ENCODE results near the gene CXXC1.
A peak's percentile ranks its signal among the peaks of the same experiment; 100 is the strongest.
"Not testable (repeated sequence)": the region's sequence is repeated elsewhere in the genome, so short reads cannot be mapped to it uniquely, and the experiment has no call there.

The CXXC1 gene

GRCh38 chr18:50297621-50298442 is 10.3 kb upstream of the CXXC1 start:
- peak; percentile 73 for DNase-seq

- DNase-seq: no peak
These were observed 5.5 kb upstream of the CXXC1 start for GRCh38 chr18:50293039-50293438.

- no peak for DNase-seq
These were observed 1.6 kb upstream of the CXXC1 start for GRCh38 chr18:50289108-50289443.

DNA sequence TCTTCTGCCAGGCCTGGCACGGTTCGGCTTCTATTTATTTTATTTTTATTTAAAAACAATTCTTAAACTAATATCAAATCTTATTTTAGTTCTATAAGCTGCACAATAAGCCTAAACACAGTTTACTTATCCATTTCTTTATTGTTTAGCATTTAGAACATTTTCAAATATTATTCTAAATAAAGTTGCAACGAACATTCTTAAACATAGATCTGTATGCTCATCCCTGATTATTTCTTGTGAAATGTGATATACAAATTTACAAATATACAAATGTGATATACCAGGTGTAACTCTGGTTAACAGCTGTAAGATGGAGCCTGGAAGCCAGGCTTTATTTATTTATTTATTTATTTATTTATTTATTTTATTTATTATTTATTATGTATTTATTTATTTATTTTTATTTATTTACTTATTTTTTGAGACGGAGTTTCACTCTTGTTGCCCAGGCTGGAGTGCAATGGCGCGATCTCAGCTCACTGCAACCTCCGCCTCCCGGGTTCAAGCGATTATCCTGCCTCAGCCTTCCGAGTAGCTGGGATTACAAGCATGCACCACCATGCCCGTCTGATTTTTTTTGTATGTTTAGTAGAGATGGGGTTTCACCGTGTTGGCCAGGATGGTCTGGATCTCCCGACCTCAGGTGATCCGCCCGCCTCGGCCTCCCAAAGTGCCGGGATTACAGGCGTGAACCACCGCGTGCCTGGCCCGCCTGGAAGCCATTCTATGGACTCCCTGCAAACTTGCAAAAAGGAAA is 1.0 kb upstream of the CXXC1 start:
- DNase-seq: not testable (repeated sequence)

DNA sequence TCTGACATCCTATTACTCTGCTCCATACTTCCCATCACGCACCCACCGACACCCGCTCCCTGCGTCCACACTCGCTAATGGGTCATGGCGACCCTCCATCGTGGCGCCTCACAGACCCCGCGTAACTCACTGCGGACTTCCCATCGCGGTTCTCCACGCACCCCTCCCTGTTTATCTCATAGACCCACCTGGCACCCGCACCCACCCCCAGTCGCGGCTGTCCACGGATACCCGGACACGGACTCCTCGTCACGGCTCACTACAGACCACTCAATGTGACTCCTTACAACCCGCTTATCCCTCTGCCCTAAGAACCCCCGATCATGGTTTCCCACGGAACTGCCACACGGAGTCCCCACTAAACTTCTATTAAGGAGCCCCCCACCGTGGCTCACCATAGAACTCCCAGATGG is 458 bp downstream of the CXXC1 start:
- DNase-seq: no peak

DNA sequence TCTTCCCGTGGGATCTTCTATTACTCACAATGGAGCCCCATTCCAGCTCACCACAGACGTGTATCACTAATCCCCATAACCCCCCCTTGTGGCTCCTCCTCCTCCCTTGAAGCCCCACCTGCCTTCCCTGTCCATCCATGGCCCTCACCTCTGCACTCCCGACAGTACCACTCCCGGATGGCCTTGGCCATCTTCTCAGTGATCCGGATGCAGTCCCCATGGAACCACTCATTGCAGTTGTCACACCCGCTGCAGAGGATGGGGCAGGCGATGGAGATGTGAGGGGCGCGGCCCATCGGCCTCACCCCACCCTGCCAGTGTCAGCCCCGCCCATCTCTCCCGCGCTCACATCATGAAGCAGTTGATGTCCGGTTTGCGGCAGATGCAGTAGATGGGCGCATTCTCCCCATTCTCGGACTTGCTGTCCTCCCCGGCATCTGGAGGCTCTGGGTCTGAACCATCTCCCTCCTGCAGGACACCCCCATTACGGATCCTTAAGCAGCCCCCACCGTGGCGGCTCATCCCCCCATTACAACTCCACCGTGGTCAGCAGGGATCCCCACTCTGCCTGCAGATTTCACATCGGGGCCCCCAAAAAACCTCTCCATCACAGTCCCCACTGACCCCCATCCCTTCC is 983 bp downstream of the CXXC1 start:
- DNase-seq: peak; percentile 37

DNA sequence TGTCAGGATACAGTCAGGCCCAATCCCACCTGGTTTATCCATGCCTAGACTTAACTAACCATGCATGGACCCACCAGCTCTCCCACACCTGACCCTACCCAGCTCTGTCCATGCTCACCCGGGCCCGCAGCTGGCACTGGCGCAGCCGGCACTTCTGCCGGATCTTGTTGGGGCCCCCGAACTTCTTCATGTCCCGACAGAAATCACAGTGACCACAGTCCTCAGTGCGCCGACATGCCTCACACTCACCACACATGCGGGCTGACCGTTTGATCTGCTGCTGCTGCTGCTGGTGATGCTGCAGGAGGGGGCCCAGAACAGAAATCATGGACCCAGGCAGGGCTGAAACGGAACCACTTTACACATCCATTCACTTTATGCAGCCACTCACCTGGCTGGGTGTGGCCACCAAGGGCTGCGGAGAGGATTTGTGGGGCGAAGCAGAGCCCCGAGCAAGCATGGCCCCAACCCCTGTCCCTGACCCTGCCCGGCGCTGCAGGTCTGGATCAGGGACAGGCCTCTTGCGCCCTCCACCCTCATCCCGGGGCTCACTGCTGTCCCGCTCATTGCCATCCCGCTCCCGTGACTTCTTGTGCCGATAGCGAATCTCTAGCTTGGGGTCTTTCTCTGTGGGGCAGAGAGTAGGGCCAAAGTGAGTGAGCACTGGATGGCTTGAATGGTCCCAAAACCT is 1.7 kb downstream of the CXXC1 start:
- DNase-seq: no peak

DNA sequence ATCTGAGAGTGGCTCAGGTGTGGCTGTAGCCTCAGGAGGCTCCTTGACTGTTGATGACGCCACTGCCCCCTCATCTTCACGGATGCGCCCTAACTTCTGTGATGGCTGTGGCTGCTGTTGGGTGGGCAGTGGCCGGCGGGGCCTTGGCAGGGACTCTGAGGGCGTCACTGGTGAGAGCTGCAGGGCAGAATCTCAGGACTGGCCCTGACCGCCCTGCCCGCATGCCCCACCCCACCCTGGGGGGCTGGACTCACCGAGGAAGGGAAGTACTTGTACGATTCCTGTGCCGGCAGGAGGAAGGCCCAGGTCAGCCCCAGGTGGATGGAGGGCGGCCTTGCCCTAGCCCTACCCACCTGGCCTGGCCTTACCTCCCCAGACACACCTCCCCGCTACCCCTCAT is 2.4 kb downstream of the CXXC1 start:
- no peak for DNase-seq

- DNase-seq: no peak
These were observed 3.1 kb downstream of the CXXC1 start for GRCh38 chr18:50284255-50284885.

DNA sequence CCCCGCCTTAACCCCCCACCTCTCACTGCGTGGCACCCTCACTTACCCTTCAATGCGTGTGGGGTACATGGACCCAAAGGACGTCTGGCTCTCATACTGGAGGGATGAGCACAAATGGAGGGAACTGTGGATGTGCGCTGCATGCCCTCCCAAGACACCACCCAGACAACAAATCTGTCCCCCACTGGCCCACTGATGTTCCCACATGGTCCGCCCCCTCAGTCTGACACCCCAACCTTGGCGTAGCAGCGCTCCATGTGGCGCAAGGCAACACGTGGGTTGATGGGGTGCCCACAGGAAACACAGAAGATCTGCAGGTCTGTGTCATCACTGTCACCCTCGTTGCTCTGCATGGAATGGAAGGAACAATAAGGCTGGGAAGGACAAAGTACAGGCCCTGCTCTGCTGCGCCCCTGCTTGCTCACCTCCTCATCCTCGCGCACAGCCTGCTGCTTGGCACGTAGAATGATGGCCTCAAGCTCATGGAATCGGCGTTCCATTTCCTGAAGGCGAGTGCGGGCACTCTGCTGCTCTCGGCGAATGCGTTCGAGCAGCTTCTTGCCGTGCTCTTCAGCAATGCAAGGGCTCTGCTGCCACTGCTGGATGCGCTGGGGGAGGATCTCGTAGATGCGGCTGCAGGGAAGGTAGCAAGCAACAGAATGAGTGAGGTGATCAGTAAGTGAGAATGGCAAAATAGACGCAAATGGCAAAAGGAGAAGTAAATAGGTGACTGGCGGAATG is 3.9 kb downstream of the CXXC1 start:
- DNase-seq: no peak

DNA sequence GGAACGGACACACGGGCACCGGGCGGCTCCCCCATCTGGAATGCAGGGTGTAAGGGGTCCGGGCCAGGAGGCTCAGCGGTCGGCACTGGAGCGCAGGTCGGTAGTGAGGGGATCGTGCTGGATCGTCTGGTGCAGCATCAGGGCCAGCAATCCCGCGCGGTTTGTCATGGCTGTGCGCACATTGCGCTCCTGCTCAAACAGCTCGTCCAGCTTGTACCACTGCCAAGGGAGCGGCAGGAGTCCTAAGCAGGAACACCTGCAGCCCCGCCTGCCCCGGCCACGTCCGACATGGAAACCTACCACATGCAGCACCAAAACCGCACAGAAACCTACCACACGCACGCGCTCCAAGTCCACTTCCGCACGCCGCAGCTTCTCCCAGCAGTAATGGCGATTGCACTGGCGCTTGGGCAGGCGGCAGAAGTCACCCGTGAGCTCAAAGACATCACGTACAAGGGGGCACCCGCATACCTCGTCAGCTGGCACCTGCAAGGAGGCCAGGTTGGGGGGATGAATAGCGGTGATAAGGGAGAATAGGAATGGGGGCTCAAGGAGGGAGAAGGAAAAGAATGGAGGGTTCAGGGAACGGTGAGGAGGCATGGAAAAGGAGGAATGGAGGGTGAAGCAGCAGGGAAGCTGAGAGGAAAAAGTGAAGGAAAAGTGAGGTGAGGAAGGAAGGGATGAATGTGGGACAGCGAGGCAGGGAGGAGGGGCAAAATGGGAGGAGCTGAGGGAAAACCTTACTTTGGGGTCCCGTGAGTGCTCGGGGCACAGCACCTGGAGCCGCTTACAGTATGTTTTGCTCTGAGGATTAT is 4.8 kb downstream of the CXXC1 start:
- DNase-seq: no peak

DNA sequence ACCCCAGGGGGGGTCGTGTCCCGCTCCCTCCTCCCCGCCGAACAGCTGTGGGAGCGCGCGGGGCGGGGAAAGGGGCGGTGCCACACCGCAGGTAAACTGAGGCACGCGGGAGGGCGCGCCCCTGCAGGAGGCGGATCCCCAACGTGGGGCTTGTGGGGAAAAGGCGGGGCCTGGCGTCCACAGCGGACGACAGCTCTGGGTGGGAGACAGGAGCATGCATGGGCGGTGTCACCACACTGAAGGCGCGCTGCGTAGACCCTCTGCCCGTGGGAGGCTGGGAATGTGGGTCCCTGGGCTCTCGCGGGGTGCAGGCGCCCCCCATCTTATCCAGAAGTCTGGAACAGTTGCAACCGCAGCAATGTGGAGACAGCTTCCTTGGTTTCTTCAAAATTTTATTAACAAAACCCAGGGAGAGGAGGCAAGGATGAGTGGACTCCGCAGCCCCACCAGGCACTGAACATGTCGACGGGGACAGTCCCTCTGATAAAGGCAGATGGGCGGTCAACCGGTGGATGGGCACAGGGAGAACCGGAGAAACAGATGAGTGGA is 5.4 kb downstream of the CXXC1 start:
- DNase-seq: no peak

DNA sequence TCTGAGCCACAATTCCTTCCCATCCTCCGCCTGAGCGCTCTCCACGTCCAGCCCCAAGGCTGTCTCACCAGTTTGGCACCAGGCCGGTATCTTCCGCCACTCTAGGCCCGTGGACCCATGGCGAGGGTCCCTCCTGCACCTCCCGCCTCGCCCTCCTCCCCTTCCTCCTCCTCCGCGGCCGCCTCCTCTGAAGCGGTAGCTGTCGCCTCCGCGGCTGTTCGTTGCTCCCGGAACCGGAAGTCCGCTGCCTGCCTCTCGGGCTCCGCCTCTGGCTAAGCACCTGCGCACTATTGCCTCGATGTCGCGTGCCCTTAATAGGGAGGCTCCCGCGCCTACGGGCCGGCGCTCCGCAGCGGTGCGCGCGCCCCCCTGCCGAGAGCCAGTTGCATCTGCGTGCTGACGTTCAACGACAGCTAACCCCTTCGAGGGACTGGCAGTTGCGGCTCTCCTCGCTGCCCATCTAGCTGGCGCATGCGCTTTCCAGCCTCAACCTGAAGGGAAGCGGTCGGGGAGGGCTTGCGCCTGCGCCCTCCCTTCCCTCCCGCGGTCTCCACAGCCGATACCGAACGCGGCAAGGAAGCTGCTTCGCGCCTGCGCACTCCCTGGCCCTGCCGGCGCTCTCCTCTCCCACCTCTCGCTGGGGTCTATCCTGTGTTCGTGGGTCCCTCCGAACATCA is 6.1 kb downstream of the CXXC1 start, which contains the start of gene MBD1:
MBD1 (minus strand) TSS at position 229 of the 677 bp plus-strand sequence. CDS start 1,531 bp downstream, outside the sequence.
- peak; percentile 97 for DNase-seq

- no peak for DNase-seq
These were observed 6.7 kb downstream of the CXXC1 start for GRCh38 chr18:50280707-50281294.

GRCh38 chr18:50279752-50280151 is 7.7 kb downstream of the CXXC1 start:
- no peak for DNase-seq

- DNase-seq: no peak
These were observed 9.6 kb downstream of the CXXC1 start for GRCh38 chr18:50277942-50278341.

DNA sequence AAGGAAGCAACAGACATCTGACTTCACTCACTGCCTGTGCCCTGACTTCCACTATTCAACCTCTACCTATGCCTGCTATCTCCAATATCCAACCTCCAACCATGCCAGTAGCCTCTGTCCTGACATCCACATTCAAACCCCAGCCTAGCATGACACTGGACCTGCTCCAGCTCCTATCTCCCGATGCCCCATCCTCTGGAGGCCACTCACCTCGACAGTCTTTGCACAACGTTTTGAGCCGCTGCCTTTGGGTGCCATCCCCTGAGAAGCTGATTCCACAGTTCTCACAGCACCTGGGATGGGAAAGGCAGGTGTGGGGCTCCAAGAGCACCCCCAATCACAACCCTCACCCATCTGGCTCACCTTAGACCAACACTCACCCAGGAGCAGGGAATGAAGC is 11.0 kb downstream of the CXXC1 start:
- DNase-seq: no peak

DNA sequence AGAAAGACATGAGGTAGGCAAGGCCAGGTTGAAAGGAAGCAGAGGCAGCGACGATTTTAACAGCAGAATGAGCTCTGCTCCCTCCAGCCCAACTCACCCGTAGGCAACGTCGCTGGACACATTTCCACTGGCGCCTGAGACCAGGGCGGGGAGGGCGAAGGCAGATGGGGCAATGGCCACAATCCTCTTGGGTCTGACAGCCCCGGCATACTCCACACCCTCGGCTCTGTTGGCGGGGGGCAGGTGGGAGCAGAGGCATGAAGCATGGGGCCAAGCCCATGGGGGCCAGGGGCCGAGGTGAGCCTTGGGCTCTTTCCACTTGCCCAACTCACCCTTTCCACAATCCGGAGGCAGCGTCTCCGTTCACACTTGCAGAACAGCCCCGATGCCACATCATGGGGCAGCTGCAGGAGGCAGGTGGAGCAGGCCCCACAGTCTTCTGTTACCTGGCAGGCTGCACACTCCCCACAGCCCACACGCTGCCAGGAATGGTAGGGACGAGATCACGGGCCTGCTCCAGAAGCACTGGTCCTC is 11.9 kb downstream of the CXXC1 start:
- no peak for DNase-seq

DNA sequence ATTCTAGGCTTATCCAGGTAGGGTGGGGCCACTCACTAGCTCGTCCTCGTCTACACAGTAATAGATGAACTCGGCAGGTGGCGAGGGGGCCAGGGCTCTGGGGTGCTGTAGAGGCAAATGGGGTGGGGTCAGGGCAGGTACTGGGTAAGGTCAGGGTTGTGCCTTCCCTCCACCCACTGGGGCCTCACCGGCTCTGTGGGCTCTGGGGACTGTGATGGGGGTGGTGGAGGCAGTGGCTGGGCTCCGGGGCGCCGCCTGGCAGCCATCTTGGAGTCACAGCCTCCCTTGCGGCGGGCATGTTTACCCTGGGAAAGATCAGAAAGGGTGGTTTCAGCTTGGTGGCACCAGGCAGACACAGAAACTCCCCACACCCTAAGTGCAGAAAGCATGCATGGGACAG is 12.6 kb downstream of the CXXC1 start:
- DNase-seq: no peak

All from CD4-positive, alpha-beta T cell treated with Interleukin-10 for 1 hour (primary cell).